Effector memory CD4-positive, alpha-beta T cell (primary cell): ENCODE data around the gene USP33.
"Not testable (repeated sequence)": the region's sequence is repeated elsewhere in the genome, so short reads cannot be mapped to it uniquely, and the experiment has no call there.

Experiments
- DNase-seq, 3 donors: peaks; one replicate each; pipeline ENCODE4 v3.0.0-alpha.2; 2020
- H3K27ac ChIP-seq: 2 replicates; pipeline ENCODE4 v1.7.0; 2013; ENCODE audit warnings: mild to moderate bottlenecking, low read length, moderate library complexity; ENCODE audit not compliant: insufficient read depth, poor library complexity, severe bottlenecking
- H3K27me3 ChIP-seq: replicated peaks from 2 replicates; pipeline ENCODE4 v1.7.0; 2013; ENCODE audit warnings: mild to moderate bottlenecking, low read length; ENCODE audit not compliant: insufficient read depth, control insufficient read depth, poor library complexity, severe bottlenecking
- H3K36me3 ChIP-seq: 2 replicates; pipeline ENCODE4 v1.7.0; 2013; ENCODE audit warnings: mild to moderate bottlenecking, low read length, moderate library complexity; ENCODE audit not compliant: control insufficient read depth, insufficient read depth
- H3K4me1 ChIP-seq: 2 replicates; pipeline ENCODE4 v1.7.0; 2013; ENCODE audit warnings: low read length, mild to moderate bottlenecking; ENCODE audit not compliant: control insufficient read depth, insufficient read depth, poor library complexity, severe bottlenecking
- H3K4me3 ChIP-seq: 2 replicates; pipeline ENCODE4 v1.7.0; 2013; ENCODE audit warnings: low read length, low read depth, mild to moderate bottlenecking; ENCODE audit not compliant: insufficient read depth, poor library complexity, severe bottlenecking
- H3K9me3 ChIP-seq: 2 replicates; pipeline ENCODE4 v1.7.0; 2013; ENCODE audit warnings: mild to moderate bottlenecking, low read length, moderate library complexity; ENCODE audit not compliant: control insufficient read depth

Gene USP33

DNA sequence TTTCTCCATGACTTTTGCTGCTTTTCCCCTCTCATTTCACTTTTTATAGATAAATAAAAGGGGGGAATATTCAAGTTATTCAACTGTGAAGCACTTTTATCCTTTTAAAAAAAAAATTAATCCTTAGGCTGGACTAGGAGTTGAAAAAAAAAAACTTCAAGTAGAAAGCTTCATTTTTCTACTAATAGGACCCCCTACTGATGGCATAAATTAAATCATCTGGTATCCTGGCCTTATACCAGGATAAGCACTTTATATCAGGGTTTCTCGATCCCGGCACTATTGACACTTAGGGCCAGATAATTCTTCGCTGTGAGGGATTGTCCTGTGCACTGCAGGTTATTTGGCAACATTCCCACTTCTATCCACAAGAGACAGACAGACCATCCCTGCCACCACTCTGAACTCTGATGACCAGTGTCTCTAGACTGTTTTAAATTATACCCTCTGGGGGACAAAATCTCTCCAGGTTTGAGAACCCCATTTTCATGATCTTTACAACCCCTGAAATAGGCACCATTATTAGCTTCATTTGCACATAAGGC, 17.6 kb downstream of the USP33 start:
- H3K27me3 ChIP-seq = no peaks in the 10 kb centered on the region
- no peak overlapping the region for H3K4me3 ChIP-seq
- H3K27ac ChIP-seq = no peak overlapping the region
- H3K9me3 ChIP-seq = no peaks in the 10 kb centered on the region
- peaks cover 13% of the 10 kb centered on the region for H3K36me3 ChIP-seq
- no peak for DNase-seq
- no peaks in the 10 kb centered on the region for H3K4me1 ChIP-seq

DNA sequence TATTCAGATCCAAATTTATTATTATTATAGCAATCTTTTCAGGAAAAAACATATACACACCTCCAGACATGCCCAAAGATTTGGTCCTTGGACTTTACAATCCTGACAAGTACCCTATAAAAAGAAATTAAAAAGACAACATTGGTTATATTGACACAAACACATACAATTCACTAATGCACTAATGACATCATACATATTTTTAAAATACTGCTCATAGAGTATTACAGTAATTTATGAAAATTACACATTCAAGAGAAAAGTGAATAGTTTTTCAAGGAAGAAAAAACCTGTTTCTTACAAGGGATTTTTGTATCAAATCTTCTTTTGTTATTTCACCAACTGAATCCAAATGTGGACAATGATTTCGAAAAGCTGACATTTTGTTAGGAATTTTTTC, 18.3 kb downstream of the USP33 start:
- H3K4me1 ChIP-seq = no peaks in the 10 kb centered on the region
- H3K36me3 ChIP-seq = peaks cover 13% of the 10 kb centered on the region
- H3K9me3 ChIP-seq = no peaks in the 10 kb centered on the region
- no peak for DNase-seq
- H3K27ac ChIP-seq = no peak overlapping the region
- no peaks in the 10 kb centered on the region for H3K27me3 ChIP-seq
- H3K4me3 ChIP-seq = no peak overlapping the region

DNA sequence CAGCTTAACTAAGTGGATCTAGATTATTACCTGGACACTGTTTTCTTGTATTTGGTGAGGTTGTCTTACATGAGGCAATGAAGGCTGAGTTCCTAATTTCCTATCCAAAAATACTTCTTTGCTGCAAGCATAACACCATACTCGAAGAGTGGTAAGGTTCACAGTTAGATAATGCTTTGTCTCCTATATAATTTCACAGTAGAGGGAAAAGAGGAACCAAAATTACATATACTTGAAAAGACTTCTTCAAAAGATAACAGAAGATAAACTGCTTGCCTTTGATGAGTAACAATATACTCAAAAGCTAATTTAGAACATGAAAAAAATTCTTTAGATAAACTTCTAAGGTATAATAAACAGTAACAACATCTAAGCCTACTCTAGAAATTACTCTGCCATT, 20.4 kb downstream of the USP33 start:
- Histone ChIP-seq H3K27ac (no peak overlapping the region), H3K36me3 (peaks cover 13% of the 10 kb centered on the region), H3K4me3 (no peak overlapping the region), H3K27me3 (no peaks in the 10 kb centered on the region), H3K9me3 (no peaks in the 10 kb centered on the region), H3K4me1 (no peaks in the 10 kb centered on the region)
- no peak for DNase-seq

DNA sequence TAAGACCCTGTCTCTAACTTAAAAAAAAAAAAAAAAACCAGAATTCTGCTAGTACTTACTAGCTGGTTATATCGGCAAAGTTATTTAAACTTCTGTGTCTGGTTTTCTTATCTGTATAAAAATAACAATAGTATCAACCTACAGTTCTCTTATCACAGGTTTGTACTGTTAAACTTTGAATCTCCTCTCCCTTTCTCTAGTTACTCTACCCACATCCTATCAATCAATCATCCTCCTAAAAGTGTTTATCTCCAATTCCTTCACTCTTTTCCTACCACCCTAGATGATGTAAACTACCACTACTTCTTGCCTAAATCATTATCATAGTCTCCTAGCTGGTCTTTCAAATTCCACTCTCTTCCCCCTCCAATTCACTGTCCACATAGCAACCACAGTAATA, 27.6 kb downstream of the USP33 start:
- peaks cover 33% of the 10 kb centered on the region for H3K36me3 ChIP-seq
- no peak overlapping the region for H3K4me3 ChIP-seq
- H3K27ac ChIP-seq = no peak overlapping the region
- H3K9me3 ChIP-seq = no peaks in the 10 kb centered on the region
- DNase-seq = no peak
- H3K4me1 ChIP-seq = no peaks in the 10 kb centered on the region
- H3K27me3 ChIP-seq = no peaks in the 10 kb centered on the region

DNA sequence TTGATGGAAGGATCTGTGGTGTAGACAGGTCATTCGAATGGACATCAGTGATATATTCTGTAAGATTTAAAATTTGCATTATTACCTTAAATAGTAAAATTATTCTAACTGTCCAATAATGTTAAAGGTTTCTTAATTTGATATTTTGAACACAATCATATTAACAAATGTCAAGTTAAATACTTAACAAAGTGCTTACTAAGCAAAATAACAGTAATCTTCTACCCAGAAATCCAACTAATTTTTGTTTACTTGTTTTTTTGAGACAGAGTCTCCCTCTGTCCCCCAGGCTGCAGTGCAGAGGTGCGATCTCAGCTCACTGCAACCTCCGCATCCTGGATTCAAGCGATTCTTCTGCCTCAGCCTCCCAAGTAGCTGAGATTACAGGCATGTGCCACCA, 33.9 kb downstream of the USP33 start:
- Histone ChIP-seq H3K4me1 (no peaks in the 10 kb centered on the region), H3K36me3 (peaks cover 72% of the 10 kb centered on the region), H3K4me3 (no peak overlapping the region), H3K27me3 (no peaks in the 10 kb centered on the region), H3K27ac (no peak overlapping the region), H3K9me3 (no peaks in the 10 kb centered on the region)
- DNase-seq = no peak

DNA sequence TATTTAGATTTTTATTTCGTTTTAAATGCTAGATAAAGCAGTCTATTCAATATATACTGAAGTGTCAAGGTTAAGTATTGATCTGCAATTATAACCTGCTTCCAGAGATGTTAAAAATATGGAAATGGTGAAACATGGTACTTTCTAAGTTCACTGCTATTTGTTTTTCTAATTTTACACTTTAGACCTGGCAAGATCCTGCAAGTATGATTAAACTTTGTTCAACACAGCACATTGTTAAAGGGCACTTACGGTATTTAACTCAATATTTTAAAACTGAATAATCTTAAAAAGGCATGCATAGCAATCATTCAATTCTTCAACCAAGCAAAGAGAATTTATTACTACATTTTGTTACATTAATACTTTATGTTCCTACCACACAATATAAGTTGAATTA, 41.5 kb downstream of the USP33 start:
- no peak overlapping the region for H3K27ac ChIP-seq
- no peaks in the 10 kb centered on the region for H3K27me3 ChIP-seq

DNA sequence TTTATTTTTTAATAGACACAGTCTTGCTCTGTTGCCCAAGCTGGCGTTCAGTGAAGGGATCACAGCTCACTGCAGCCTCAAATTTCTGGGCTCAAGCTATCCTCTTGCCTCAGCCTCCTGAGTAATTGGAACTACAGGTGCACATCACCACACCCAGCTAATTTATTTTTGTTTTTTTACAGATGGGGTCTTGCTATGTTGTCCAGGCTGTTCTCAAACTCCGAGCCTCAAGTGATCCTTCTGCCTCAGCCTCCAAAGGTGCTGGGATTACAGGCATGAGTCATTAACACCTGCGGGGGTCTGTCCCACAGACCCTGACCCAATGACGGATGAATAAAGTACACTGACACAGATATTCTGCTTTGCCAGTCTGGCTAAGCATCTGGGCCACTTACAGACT, 43.6 kb downstream of the USP33 start:
- Histone ChIP-seq H3K27me3 (no peaks in the 10 kb centered on the region), H3K4me1 (no peaks in the 10 kb centered on the region), H3K4me3 (no peak overlapping the region), H3K9me3 (no peaks in the 10 kb centered on the region), H3K36me3 (peaks cover 57% of the 10 kb centered on the region), H3K27ac (no peak overlapping the region)
- no peak for DNase-seq

More for the DNA sequence above, 41.5 kb downstream of the USP33 start:
- peaks cover 57% of the 10 kb centered on the region for H3K36me3 ChIP-seq
- no peaks in the 10 kb centered on the region for H3K9me3 ChIP-seq
- H3K4me3 ChIP-seq = no peak overlapping the region
- DNase-seq = no peak
- H3K4me1 ChIP-seq = no peaks in the 10 kb centered on the region

DNA sequence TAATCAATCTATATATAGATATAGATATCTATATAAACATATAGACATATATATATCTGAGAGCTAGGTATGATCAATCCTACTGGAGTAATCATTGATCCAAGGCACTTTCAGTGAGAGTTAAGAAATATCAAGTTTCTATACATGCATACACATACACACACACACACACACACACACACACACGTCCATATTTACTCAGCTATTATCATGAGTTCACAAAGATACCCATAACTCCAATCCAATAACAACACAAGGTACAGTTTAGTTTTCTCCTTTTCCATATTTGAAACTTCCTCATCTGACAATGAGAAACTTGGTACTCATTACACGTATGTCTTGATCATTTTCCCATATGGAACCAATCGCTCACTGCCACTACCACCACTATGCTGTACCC, 49.9 kb downstream of the USP33 start:
- Histone ChIP-seq H3K36me3 (peaks cover 53% of the 10 kb centered on the region), H3K27ac (no peak overlapping the region), H3K4me3 (no peak overlapping the region), H3K4me1 (no peaks in the 10 kb centered on the region), H3K27me3 (no peaks in the 10 kb centered on the region), H3K9me3 (no peaks in the 10 kb centered on the region)
- DNase-seq = no peak

DNA sequence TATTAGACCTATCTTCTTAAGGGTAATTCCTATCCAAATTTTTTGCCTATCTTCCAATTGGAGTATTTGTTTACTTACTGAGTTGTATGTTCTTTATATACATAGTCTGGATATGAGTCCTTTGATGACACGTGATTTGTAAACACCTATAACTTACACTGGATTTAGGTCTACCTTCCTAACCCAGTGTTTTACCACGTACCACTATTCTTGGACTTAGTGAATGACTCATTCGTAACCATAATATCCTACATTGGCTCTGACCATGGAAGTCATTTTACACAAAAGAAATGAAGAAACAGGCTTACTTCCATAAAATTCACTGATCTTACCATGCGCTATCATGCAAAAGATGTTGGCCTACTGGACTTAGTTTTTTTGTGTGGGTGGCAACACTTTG, 53.3 kb downstream of the USP33 start:
- no peak overlapping the region for H3K27ac ChIP-seq
- no peaks in the 10 kb centered on the region for H3K9me3 ChIP-seq
- H3K36me3 ChIP-seq = peaks cover 34% of the 10 kb centered on the region
- DNase-seq = no peak
- H3K4me1 ChIP-seq = no peaks in the 10 kb centered on the region
- no peaks in the 10 kb centered on the region for H3K27me3 ChIP-seq
- H3K4me3 ChIP-seq = no peak overlapping the region

DNA sequence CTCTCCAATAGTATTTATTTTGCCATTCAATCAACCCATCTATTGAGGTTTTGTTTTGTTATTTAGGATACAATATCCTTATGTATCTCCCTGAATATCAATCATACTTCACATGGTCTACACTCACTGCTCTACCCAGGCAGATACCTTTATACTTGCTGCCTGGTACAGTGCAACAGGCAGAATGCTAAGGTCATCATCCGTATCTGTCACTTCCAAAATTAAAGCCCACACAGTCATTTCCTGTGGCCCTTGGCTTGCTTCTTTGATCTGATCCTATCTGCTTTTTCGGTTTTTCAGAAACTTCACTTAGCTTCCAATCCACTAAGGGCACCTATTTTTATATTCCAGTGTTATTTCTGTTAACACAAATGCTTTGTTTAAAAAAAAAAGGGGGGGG, 54.9 kb downstream of the USP33 start:
- Histone ChIP-seq H3K9me3 (no peaks in the 10 kb centered on the region), H3K27me3 (no peaks in the 10 kb centered on the region), H3K27ac (no peak overlapping the region), H3K4me3 (no peak overlapping the region), H3K4me1 (no peaks in the 10 kb centered on the region), H3K36me3 (peaks cover 18% of the 10 kb centered on the region)
- DNase-seq = no peak

DNA sequence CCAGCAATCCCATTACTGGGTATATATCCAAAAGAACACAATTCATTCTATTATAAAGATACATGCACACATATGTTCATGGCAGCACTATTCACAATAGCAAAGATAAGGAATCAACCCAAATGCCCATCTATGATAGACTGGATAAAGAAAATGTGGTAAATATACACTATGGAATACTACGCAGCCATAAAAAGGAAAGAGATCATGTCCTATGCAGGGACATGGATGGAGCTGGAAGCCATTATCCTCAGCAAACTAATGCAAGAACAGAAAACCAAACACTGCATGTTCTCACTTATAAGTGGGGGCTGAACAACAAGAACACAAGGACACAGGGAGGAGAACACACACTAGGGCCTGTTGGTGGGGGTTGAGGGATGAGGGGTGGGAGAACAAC, 60.0 kb downstream of the USP33 start:
- not testable (repeated sequence) for H3K27ac ChIP-seq, H3K27me3 ChIP-seq, DNase-seq, H3K4me1 ChIP-seq, H3K4me3 ChIP-seq, H3K9me3 ChIP-seq
- H3K36me3 ChIP-seq = peaks cover 15% of the 10 kb centered on the region
